ENCODE measurements around the gene PRTFDC1. TPM values are rescaled to one million over a fixed set of nuclear protein-coding genes. Genes with fewer than 3 reads are reported as not detected.

Gene PRTFDC1
- total and polyA plus RNA-seq, 2 donors from 2014 or later = 3.8 to 6.1 TPM

DNA sequence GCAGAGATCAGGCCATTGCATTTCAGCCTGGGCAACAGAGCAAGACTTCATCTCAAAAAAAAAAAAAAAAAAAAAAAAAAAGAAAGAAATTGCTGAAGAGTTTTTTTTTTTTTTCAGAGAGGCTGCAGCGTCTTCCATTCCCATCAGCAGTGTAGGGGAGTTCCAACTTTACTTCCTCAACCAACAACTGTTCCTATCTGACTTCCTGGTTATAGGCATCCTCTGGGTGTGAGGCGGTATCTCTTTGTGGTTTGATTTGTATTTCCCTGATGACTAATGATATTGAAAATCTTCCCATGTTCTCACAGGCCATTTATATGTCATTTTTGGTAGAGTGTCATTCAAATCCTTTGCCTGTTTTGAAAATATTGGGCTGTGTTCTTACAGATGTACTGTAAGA is 40.2 kb downstream of the PRTFDC1 start:
- H3K9me3 ChIP-seq (ENCODE audit: control insufficient read depth in 2 of 3, insufficient read depth in 1 of 3, low read length in 3 of 3) = no peaks in the 10 kb centered on the region
- TF ChIP-seq, protein P1, sequence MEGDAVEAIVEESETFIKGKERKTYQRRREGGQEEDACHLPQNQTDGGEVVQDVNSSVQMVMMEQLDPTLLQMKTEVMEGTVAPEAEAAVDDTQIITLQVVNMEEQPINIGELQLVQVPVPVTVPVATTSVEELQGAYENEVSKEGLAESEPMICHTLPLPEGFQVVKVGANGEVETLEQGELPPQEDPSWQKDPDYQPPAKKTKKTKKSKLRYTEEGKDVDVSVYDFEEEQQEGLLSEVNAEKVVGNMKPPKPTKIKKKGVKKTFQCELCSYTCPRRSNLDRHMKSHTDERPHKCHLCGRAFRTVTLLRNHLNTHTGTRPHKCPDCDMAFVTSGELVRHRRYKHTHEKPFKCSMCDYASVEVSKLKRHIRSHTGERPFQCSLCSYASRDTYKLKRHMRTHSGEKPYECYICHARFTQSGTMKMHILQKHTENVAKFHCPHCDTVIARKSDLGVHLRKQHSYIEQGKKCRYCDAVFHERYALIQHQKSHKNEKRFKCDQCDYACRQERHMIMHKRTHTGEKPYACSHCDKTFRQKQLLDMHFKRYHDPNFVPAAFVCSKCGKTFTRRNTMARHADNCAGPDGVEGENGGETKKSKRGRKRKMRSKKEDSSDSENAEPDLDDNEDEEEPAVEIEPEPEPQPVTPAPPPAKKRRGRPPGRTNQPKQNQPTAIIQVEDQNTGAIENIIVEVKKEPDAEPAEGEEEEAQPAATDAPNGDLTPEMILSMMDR (IDR thresholded peaks at IDR 0.05; ENCODE audit: borderline replicate concordance, extremely low read depth, insufficient read depth) = no peak
- FAIRE-seq (no peak), DNase-seq (no peak)
- H3K36me3 ChIP-seq (ENCODE audit: control insufficient read depth in 2 of 3, insufficient read depth in 3 of 3, low read length in 3 of 3) = no peaks in the 10 kb centered on the region
- intact Hi-C loops (cut with DNase I) = no loop called here
- no peak overlapping the region for H3K27ac ChIP-seq (ENCODE audit: low read depth in 2 of 2, low read length in 2 of 2)
- no peak overlapping the region for H3K4me3 ChIP-seq (ENCODE audit: low read length in 3 of 3)
- no peaks in the 10 kb centered on the region for H3K4me1 ChIP-seq (ENCODE audit: control insufficient read depth in 2 of 3, insufficient read depth in 2 of 3, low read depth in 1 of 3, low read length in 3 of 3)
- H3K9ac ChIP-seq (ENCODE audit: low read length in 3 of 3) = no peak overlapping the region
- no peaks in the 10 kb centered on the region for H3K27me3 ChIP-seq (ENCODE audit: control insufficient read depth, insufficient read depth, low read length)

DNA sequence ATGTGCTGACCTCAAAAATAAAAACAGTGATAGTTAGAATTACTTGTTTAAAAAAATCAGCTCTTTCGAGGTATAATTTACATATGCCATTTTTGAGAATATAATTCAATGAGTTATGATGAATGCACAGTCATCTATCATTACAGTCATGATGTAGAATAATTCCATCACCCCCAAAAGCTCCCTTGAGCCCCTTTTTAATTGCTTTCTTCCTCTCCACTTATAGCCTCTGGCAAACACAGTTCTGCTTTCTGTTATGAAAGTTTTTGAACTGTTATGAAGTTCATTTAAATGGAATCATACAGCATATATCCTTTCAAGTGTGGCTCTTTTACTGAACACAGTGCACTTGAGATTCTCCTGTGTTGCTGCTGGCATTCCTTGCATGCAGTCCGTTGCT is 41.4 kb downstream of the PRTFDC1 start:
- Histone ChIP-seq H3K27ac (ENCODE audit: low read depth in 2 of 2, low read length in 2 of 2) (no peak overlapping the region), H3K27me3 (ENCODE audit: control insufficient read depth, insufficient read depth, low read length) (no peaks in the 10 kb centered on the region), H3K4me3 (ENCODE audit: low read length in 3 of 3) (no peak overlapping the region), H3K9me3 (ENCODE audit: control insufficient read depth in 2 of 3, insufficient read depth in 1 of 3, low read length in 3 of 3) (no peaks in the 10 kb centered on the region), H3K36me3 (ENCODE audit: control insufficient read depth in 2 of 3, insufficient read depth in 3 of 3, low read length in 3 of 3) (no peaks in the 10 kb centered on the region), H3K4me1 (ENCODE audit: control insufficient read depth in 2 of 3, insufficient read depth in 2 of 3, low read depth in 1 of 3, low read length in 3 of 3) (no peaks in the 10 kb centered on the region), H3K9ac (ENCODE audit: low read length in 3 of 3) (no peak overlapping the region)
- TF ChIP-seq, protein P1 (IDR thresholded peaks at IDR 0.05; ENCODE audit: borderline replicate concordance, extremely low read depth, insufficient read depth) = no peak
- intact Hi-C loops (cut with DNase I) = no loop called here
- FAIRE-seq = no peak
- DNase-seq = no peak

DNA sequence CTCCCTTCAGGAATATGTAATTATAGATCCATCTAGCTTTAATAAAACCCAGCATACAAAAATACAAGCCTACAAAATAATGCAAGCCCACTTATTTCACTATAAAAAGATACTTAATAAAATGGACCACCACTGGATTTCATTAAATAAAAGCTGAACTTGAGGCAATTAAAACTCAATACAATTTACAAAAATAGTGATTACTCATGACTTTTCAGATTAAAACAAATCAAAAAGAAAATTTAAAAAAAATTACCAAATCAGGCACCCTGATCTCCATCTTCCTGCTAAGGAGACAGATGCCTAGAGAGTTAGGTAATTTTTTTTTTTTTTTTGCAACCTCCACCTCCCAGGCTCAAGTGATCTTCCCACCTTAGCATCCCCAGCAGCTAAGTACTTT is 41.8 kb downstream of the PRTFDC1 start:
- intact Hi-C loops (cut with DNase I) = no loop called here
- H3K9me3 ChIP-seq (ENCODE audit: control insufficient read depth in 2 of 3, insufficient read depth in 1 of 3, low read length in 3 of 3) = no peaks in the 10 kb centered on the region
- H3K9ac ChIP-seq (ENCODE audit: low read length in 3 of 3) = no peak overlapping the region
- no peaks in the 10 kb centered on the region for H3K4me1 ChIP-seq (ENCODE audit: control insufficient read depth in 2 of 3, insufficient read depth in 2 of 3, low read depth in 1 of 3, low read length in 3 of 3)
- H3K36me3 ChIP-seq (ENCODE audit: control insufficient read depth in 2 of 3, insufficient read depth in 3 of 3, low read length in 3 of 3) = no peaks in the 10 kb centered on the region
- no peak overlapping the region for H3K4me3 ChIP-seq (ENCODE audit: low read length in 3 of 3)
- DNase-seq (no peak), FAIRE-seq (no peak)
- H3K27ac ChIP-seq (ENCODE audit: low read depth in 2 of 2, low read length in 2 of 2) = no peak overlapping the region
- TF ChIP-seq, protein P1 (IDR thresholded peaks at IDR 0.05; ENCODE audit: borderline replicate concordance, extremely low read depth, insufficient read depth) = no peak
- H3K27me3 ChIP-seq (ENCODE audit: control insufficient read depth, insufficient read depth, low read length) = no peaks in the 10 kb centered on the region

DNA sequence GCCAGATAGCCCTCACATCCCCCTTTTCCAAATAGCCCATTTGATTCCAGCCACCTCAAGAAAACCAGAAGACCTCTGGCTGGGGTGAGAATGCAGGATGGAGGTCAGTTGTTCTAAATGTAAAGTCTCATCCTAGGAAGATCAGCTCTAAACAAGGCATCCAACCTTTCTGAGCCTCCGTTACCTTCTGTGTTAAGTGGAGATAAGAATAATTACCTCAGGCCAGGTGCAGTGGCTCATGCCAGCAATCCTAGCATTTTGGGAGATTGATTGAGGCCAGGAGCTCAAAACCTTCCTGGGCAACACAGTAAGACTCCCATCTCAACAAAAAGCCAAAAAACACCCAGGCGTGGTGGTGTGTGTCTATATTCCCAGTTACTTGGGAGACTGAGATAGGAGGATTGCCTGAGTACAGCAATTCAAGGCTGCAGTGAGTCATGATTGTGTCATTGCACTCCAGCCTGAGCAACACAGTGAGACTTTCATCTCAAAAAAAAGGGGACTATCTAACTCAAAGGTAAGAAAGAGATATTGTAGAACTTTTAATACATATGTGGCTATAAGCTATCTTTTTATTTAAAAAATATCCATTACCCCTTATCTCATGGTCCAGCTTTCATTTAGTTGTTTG is 43.5 kb downstream of the PRTFDC1 start:
- no peak overlapping the region for H3K4me3 ChIP-seq (ENCODE audit: low read length in 3 of 3)
- no peaks in the 10 kb centered on the region for H3K9me3 ChIP-seq (ENCODE audit: control insufficient read depth in 2 of 3, insufficient read depth in 1 of 3, low read length in 3 of 3)
- H3K9ac ChIP-seq (ENCODE audit: low read length in 3 of 3) = no peak overlapping the region
- H3K36me3 ChIP-seq (ENCODE audit: control insufficient read depth in 2 of 3, insufficient read depth in 3 of 3, low read length in 3 of 3) = no peaks in the 10 kb centered on the region
- TF ChIP-seq, protein P1 (IDR thresholded peaks at IDR 0.05; ENCODE audit: borderline replicate concordance, extremely low read depth, insufficient read depth) = no peak
- DNase-seq (no peak), FAIRE-seq (no peak)
- H3K27me3 ChIP-seq (ENCODE audit: control insufficient read depth, insufficient read depth, low read length) = no peaks in the 10 kb centered on the region
- intact Hi-C loops (cut with DNase I) = no loop called here
- H3K4me1 ChIP-seq (ENCODE audit: control insufficient read depth in 2 of 3, insufficient read depth in 2 of 3, low read depth in 1 of 3, low read length in 3 of 3) = no peaks in the 10 kb centered on the region
- H3K27ac ChIP-seq (ENCODE audit: low read depth in 2 of 2, low read length in 2 of 2) = no peak overlapping the region
